Measurements from ENCODE around the gene CISD1.
A peak's percentile ranks its signal among the peaks of the same experiment; 100 is the strongest.

GRCh38 chr10:58258977-58259692, 9.8 kb upstream of the CISD1 start:
- TF ChIP-seq EZH2 (IDR thresholded peaks at IDR 0.05; ENCODE audit: low read length, missing control alignments) = no peak
- TF ChIP-seq CTCF (conservative IDR thresholded peaks at IDR 0.05 in 1 of 2, IDR thresholded peaks at IDR 0.05 in 1 of 2; ENCODE audit: low read depth in 1 of 2, low read length in 2 of 2) = peak in 1 of 2 donors; percentile 20
